ENCODE measurements around the gene RHOH.

DNA sequence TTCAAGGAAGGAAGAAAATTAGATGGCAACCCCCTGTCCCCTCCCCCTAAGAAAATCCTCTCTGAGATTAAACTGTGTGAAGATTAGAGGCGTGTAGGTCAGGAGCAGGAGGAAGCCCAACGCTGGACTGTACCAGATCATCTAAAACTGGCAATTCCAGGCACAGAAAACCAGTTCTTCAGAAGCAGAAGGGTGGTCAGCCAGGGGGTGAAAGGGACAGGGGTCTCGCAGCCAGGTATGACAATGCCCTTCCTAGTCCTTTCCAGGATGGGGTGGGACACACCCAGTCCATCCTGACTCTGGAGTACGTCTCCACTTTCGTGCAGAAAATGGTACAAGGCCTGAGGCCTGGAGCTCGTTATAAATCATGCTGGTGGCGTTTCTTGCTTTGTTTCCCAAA is 3.3 kb upstream of the RHOH start:
- TF ChIP-seq, protein P1, sequence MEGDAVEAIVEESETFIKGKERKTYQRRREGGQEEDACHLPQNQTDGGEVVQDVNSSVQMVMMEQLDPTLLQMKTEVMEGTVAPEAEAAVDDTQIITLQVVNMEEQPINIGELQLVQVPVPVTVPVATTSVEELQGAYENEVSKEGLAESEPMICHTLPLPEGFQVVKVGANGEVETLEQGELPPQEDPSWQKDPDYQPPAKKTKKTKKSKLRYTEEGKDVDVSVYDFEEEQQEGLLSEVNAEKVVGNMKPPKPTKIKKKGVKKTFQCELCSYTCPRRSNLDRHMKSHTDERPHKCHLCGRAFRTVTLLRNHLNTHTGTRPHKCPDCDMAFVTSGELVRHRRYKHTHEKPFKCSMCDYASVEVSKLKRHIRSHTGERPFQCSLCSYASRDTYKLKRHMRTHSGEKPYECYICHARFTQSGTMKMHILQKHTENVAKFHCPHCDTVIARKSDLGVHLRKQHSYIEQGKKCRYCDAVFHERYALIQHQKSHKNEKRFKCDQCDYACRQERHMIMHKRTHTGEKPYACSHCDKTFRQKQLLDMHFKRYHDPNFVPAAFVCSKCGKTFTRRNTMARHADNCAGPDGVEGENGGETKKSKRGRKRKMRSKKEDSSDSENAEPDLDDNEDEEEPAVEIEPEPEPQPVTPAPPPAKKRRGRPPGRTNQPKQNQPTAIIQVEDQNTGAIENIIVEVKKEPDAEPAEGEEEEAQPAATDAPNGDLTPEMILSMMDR (IDR thresholded peaks at IDR 0.05; ENCODE audit: insufficient read depth, low read depth, low read length), result no peak
- TF ChIP-seq EZH2 (IDR thresholded peaks at IDR 0.05; ENCODE audit: insufficient read depth, low read length), result no peak

All from astrocyte (in vitro differentiated cells and primary cell).